GM19395 (cell line): ENCODE results near the gene NCKAP5.

ENCODE experiments used
- ATAC-seq: cut with Tn5 transposase; IDR thresholded peaks from one replicate; pipeline ENCODE4 v1.9.1; 2021; ENCODE audit warnings: mild to moderate bottlenecking, moderate library complexity; ENCODE audit not compliant: unreplicated experiment

NCKAP5 gene

DNA sequence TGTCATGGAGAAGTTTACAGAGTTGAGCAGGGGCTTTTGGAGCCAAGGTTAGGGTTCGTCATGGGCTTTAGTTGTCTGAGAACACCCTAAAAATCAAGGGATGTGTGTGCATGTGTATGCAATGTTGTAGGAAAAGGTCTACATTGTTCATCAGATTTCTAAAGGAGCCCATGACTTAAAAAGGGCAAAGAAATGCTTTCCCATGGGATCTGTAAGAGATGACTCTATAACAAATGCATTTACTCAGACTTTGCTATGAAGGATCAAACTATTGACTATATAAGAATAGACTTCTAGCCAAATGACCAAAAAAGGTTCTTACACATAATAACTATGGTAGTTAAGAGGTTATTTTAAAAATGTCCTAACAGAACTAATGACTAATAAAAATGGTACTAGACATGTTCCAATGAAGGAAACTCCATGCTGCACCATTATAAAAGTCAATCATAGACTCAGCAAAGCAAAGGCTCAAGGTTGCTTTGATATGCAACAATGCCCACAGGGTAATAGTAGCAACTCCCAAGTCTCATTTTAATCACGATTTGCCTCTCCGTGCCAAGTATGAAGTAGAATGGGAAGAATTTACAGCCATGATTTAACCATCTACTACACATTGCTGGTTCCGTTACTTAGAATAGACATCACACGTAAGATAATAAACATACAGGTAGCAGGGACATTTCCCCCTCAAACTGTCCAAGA is 158.5 kb downstream of the NCKAP5 start:
- ATAC-seq: no peak

DNA sequence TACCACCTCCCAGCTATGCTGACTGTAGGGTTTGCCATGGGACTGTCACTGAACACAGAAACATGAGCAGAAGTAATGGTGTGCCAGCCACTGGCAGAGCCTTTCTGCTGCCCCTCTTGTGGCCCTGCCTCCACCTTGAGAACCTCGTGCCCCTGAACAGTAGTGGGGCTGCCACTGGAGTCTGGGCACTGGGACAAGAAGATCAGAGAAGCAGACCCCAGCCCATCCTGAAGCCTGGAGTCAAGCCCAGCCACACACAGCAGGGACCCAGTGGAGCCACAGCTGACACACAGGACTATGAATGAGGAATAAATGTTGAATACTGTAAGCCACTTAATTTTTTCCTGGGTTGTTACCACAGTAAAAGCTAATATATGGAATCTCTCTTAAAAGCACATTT is 159.6 kb downstream of the NCKAP5 start:
- no peak for ATAC-seq

DNA sequence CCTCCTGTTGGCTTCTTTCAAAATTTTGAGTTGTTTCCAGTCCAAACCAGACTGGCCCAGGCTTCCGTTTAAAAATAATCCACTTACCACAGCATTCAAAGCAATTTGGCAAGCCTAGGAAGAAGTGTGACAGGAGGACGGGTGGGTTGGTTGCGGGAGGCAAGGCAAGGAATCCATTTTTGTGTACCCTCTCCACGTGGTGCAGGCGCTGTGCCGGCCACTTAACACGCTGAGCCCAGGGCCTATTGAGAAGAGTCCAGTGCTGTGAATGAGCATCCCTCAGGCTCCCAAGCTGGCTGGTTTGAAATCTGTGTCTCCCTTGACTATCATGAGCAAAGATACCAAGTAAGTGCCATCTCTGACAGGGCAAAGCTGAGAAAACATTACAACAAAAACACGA is 160.9 kb downstream of the NCKAP5 start:
- ATAC-seq: no peak

GRCh38 chr2:133405252-133405651 is 163.0 kb downstream of the NCKAP5 start:
- ATAC-seq: no peak

GRCh38 chr2:133400411-133400810 is 167.9 kb downstream of the NCKAP5 start:
- no peak for ATAC-seq

DNA sequence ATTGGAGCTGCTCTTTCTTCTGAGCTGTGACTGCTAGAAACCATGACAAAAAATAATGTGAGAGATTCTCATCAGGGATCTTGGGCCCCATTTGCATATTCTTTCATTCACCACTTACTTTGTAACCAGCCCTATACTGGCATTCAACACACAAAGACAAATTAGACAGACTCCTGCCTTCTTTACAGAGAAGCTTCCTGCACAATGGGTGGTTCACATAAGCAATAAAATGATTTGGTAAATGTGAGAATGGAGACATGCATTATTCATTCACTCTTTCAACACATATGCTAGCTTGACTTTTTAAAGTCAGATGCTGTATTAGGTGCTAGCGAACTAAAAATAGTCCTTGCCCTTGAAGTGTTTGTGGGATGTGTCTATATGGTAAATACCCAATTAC is 174.4 kb downstream of the NCKAP5 start:
- ATAC-seq: no peak

- no peak for ATAC-seq
Measured at GRCh38 chr2:133390156-133390555, 178.1 kb downstream of the NCKAP5 start.

GRCh38 chr2:133389569-133389968 is 178.7 kb downstream of the NCKAP5 start:
- ATAC-seq: no peak

DNA sequence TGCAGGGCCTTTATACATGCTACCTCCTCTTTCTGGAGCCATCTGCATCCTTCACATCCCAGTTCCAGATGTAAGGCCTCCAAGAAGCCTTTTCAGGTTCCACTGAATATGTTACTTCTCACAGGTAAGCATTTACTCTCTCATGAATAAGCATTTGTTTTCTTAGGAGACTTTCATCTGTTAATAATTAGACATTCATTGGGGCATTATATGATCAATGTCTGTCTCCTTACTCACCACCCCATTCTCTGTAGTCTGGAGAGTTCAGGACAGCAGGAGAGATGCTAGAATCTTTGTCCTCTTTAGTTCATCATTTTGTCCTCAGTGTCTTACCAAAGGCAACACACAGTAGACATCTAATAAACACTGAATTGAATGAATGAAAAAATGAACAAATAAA is 185.7 kb downstream of the NCKAP5 start:
- no peak for ATAC-seq

GRCh38 chr2:133380991-133381390 is 187.3 kb downstream of the NCKAP5 start:
- ATAC-seq: no peak

DNA sequence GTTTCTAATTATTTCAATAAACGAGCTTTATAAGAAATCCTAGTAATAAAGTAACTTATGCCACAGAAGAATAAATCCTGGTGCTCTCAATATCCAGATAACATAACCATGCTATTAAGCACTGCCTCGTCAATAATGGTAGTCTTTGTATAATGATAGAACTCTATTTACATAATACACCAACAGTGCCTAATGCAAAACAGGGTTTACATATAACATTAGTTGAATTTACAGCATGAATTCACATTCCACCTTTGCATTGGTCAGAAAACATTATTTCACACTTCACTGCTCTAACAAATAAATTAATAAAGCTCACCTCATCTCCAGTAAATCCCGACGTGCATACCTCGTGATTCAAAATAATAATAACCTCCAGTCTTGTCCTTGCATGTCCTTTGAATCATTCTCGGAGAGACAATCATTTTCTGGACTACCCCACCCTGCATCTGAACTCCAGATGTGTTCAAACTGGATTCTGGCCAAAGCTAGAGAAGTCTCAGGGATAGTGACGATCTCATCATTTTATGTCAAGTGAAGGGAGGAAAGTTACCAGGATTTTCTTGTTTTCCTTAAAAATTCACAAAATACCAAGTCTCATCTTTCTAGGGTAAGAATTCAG is 189.2 kb downstream of the NCKAP5 start:
- no peak for ATAC-seq

- ATAC-seq: no peak
Measured at GRCh38 chr2:133378386-133378785, 189.9 kb downstream of the NCKAP5 start.

DNA sequence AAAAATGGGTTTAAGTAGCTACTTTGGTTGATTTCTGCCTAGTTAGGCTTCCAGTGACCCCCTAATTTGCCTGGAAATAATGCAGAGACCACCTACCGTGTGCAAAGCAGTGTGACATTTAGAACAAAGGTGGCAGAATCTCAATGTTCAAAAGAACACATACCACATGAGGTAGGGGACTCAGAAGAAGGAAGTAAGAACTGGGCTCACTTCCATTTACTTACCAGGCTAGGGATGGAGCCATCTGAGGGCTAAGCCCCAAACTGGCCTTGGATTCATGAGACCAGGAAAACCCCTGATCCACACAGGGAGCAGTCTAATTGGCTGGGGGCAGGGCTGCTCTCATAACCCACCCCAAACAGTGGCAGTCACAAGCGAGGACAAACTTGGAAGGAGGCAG is 190.7 kb downstream of the NCKAP5 start:
- ATAC-seq: no peak

GRCh38 chr2:133377021-133377481 is 191.2 kb downstream of the NCKAP5 start:
- no peak for ATAC-seq

GRCh38 chr2:133374781-133375180 is 193.5 kb downstream of the NCKAP5 start:
- ATAC-seq: no peak

- no peak for ATAC-seq
Measured at GRCh38 chr2:133371286-133371685, 197.0 kb downstream of the NCKAP5 start.

DNA sequence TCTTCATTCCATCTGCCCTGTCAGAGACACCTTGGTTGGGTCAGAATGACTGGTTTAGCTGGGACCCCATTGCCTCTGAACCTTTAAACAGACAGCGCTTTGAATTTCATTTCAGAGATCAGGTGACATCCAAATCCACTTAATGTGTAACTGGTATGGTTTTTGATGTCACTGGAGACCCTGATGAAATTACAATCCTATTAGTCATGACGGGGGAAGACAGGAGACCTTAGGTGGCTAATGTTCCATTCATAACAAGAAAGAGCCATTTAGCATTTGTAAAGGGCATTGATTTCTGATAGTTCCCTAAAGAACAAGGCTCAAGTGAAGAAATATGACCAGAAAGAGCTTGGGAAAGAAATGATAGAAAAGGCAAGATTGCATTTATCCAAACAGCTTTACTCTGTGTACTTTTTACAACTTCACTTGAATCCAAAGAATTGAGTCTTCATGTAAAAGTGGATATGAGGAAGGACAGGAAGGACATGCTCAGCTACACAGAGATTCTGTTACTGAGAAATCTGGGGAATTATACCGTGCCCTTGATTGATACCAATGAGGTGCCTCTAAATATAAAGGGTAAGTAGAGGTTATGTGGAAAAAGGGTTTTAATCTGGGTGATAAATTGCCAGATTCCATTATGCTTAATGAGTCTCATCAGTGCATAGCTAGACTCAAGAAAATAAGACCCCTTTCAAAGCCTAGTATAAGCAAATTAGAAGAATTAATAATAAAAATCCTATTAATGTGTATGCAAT is 198.2 kb downstream of the NCKAP5 start:
- no peak for ATAC-seq

DNA sequence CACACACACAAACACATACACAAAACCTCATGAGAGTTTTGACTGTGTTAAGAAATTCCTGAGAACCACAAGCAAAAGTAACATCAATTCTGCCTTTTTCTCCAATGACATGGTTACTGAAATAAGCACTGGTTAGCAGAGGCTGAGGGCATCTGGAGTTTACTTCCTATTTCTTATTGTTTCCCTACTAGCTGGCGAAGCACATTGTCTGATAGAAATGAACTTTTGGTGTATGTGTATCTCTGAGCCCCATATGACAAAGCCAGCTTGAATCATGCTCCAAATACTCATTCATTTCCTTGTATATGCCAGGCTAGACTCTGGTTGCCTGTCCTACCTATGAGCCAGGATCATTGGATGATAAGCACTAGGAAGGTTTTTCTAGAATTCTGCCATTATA is 203.1 kb downstream of the NCKAP5 start:
- ATAC-seq: no peak

DNA sequence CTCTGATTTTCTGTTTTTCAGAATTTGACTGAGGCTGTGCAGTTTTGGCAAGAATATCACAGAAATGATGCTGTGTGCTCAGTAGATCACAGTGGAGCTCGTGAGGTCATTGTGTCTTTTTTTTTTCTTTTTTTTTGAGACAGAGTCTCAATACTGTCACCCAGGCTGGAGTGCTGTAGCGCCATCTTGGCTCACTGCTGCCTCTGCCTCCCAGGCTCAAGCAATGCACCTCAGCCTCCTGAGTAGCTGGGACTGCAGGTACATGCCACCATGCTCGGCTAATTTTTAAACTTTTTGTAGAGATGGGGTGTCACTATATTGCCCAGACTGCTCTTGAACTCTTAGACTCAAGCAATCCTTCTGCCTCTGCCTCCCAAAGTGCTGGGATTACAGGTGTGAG is 203.6 kb downstream of the NCKAP5 start:
- no peak for ATAC-seq

DNA sequence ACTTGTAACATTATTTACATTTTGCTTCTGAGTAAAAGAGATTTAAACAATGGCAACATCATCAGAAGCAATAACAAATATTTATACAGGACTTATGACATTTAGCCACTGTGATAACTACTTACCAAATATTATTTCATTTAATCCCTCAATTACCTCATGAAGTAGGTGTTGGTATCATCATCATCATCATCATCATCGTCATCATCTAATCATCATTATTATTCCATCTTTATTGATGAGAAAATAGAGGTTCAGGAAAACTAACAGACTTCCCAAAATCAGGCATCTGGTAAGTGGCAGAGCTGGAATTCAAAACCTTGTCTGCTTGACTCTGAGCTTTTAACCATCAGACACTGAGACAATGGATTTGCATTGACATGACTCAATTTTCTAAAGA is 204.4 kb downstream of the NCKAP5 start:
- no peak for ATAC-seq

DNA sequence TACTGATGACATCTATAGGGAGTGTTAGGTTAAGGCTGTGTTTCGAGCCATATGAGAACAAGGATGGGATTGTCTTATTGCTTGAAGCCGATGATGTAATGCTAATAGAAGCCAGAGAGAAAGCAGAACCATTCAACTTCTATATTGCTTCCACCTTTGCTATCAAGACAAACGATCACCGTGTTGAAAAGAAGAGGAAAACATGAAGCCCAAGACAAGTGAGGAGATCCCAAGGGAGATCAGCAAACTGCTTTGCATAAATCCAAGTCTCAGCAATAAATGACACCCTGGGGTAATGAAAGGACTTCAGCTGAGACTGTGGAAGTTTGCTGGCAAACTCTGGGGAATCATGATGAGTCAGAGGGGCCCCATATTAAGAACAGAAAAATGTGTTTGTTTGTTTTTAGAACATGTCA is 206.2 kb downstream of the NCKAP5 start:
- no peak for ATAC-seq

DNA sequence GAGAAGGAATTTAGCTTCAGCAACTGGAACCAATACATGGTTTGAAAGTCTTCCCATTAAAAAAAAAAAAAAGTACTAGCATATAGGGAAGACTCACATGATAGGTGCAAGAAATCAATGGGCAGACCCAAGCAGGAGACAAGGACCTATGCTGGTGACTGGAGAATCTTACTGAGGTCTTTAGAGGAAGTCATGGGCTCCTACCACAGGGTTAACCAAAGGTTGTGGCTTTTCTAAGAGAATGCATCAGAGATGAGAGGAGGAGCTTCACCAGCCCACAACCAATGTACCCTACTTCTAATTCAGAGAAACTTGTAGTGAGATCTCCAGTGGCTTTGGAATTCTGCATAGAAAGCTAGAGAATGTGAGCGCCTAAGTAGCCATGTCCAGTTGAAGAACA is 207.4 kb downstream of the NCKAP5 start:
- peak; percentile 77 for ATAC-seq
